ENCODE data around the gene SSUH2.
"Not testable (repeated sequence)": the region's sequence is repeated elsewhere in the genome, so short reads cannot be mapped to it uniquely, and the experiment has no call there.

Gene SSUH2

DNA sequence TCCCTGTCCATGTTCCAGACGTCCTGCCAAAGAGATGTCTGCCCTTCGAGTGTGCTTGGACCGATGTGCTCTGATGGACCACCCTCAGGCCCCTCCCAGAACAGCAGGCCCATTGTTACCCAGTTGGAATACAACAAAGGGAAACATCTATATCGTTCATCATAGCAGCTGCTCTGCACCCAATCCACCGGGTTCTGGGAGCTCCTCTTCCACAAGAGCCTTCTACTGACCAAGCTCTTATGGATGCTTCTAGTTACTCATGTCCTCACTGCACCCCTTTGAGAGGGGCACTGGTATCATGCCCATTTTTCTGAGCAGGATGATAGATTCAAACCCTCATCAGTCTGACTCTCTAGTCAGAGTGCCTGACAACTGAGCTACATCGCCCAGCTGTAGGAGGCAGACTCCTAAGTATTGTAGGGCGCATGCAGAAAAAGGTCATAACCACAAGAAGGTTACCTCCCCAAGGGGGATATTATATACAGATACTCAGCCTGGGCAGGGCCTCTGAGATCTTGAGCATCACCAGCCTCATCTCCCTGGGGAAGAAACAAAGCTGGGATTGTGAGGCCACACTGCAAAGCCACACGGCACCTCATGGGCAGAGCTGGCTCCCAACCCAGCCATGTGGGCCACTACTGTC, at the start of gene SSUH2:
SSUH2 (minus strand) TSS at position 51 of the 643 bp plus-strand sequence; CDS start at position 11, 40 bp downstream.
- no peak for DNase-seq

DNA sequence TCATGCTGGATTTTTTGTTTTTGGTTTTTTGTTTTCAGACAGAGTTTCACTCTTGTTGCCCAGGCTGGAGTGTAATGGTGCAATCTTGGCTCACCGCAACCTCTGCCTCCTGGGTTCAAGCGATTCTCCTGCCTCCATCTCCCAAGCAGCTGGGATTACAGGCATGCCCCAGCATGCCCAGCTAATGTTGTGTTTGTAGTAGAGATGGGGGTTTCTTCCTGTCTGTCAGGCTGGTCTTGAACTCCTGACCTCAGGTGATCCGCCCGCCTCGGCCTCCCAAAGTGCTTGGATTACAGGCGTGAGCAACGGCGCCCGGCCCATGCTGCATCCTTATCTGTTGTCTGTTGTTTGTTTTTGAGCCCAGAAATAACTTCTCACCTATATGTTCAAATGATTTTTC, 46.7 kb upstream of the SSUH2 start:
- DNase-seq, result not testable (repeated sequence)

- DNase-seq, result not testable (repeated sequence)
These were observed 40.4 kb upstream of the SSUH2 start for GRCh38 chr3:8684992-8685391.

GRCh38 chr3:8682850-8683574, 38.4 kb upstream of the SSUH2 start:
- DNase-seq, result not testable (repeated sequence)

DNA sequence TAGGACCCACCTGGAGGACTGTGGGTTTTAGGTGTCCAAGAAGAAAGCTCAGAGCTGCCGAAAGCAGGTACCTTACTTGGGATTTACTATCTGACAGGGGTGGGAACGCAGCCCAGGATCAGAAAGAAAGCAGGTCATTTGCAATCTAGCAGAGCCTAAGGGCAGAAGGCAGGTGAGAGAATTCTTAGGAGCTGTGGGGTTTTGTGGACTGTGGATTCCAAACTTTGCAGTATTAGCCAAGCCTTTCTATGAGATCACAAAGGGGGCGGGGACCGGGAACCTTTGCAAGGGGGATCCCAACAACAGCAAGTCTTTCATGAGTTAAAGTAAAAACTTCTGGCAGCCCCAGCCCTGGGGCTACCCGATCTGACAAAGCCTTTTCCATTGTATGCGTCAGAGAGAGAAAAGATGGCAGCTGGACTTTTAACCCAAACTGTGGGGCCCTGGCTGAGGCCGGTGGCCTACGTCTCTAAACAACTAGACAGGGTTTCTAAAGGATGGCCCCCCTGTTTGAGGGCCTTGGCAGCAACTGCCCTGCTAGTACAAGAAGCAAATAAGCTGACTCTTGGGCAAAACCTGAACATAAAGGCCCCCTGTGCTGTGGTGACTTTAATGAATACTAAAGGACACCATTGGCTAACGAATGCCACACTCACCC, 37.4 kb upstream of the SSUH2 start:
- DNase-seq, result not testable (repeated sequence)

GRCh38 chr3:8681349-8681748, 36.8 kb upstream of the SSUH2 start:
- DNase-seq, result no peak

DNA sequence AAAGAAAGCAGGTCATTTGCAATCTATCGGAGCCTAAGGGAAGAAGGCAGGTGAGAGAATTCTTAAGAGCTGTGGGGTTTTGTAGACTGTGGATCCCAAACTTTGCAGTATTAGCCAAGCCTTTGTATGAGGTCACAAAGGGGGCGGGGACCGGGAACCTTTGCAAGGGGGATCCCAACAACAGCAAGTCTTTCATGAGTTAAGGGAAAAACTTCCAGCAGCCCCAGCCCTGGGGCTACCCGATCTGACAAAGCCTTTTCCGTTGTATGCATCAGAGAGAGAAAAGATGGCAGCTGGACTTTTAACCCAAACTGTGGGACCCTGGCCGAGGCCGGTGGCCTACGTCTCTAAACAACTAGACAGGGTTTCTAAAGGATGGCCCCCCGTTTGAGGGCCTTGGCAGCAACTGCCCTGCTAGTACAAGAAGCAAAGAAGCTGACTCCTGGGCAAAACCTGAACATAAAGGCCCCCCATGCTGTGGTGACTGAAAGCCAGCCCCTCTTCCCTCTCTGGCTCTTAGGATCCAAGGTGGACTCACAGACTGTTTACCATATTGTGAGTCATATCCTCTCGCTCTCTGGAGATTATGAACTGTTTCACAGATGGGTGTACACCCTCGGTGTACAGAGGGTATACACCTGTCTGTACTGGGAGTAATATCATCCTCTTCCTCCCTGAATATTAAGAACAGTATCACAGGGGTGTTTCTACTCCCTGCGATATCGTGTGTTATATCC, 35.4 kb upstream of the SSUH2 start:
- DNase-seq, result not testable (repeated sequence)

- DNase-seq, result no peak
These were observed 34.2 kb upstream of the SSUH2 start for GRCh38 chr3:8678751-8679150.

- not testable (repeated sequence) for DNase-seq
These were observed 32.7 kb upstream of the SSUH2 start for GRCh38 chr3:8677258-8677657.

GRCh38 chr3:8675591-8675990, 31.0 kb upstream of the SSUH2 start:
- DNase-seq, result not testable (repeated sequence)

- DNase-seq, result no peak
These were observed 28.6 kb upstream of the SSUH2 start for GRCh38 chr3:8673083-8673737.

DNA sequence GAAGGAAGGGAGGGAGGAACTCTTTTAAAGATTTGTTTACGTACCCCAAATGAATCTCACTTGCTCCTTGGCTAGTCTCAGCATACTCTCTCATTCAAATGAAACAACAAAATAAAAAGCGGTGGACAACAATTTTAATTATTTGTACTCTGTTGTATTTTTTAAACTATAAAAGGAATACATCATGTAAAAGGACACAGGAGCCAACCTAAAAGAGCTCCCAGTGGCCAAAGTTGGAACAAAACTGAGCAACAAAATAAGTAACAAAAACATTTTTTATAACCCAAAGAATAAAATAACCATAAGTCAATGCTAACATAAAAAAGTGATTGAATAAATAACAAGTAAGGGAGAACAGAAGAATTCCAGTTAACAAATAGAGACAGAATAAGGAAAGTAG, 24.4 kb upstream of the SSUH2 start:
- no peak for DNase-seq

DNA sequence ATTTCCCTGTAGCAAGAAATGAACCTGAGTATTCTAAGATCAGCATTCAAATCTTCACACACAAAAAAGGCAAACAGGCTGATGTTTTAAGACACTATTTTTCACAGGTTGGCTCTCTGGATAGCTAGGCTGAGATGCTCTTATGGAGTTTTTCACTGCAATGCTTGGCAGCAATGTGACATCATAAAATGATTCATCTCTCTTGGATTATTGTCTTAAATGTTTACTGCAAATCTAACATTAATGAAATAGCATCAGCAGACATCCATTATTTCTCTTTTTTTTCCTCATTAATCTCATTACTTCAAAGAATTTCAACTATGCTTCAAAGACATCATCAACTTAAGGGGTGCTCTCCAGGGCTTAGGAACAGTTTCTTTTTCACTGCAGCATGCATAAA, 23.6 kb upstream of the SSUH2 start:
- DNase-seq, result no peak

DNA sequence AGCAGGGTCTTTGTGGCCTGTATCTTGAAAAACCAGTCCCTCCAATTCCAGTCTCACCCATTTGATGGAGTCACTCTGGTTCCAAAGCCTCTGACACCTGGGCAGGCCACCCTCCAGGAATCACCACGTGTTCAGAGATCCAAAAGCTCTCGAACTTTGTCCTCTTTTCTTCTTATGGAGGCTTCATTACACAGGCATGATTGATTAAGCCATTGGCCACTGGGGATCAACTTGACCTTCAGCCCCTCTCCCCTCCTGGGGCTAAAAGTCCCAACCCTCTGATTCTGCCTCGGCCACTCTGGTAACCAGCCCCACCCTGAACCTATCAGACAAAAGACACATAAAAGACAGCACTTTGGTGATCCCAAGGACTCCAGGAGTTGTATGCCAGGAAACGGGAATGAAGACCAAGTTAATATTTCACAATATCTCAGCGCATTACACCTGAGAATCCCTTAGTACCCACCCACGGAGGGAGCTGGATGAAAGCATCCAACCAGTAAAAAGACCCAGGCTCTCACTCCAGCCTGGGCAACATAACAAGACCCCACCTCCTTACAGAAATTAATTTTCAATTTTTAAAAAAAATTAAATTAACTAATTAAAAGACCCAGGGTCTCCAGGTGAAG, 23.0 kb upstream of the SSUH2 start:
- no peak for DNase-seq

DNA sequence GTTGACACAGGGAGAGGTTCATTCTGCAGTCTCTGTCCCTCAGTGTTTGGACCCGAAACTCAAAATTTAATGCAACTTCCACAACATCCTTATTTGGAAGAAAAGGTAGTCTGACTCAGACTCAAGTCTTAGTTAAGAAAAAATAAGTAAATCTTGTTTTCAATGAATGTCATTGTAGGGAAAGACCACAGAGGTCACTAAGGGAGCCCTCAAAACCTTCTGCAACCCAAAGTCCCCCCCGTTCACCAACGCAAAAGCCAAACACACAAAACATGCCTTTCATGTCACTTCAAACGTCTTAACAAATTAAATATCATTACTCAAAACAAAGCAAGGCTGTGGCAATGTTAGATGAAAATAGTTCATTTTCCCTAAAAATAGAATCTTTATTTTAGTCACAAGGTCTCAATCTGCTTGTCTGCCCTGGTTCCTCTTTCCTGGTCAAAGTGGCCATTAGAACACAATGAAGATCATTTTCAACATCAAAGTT, 20.9 kb upstream of the SSUH2 start:
- DNase-seq, result no peak

DNA sequence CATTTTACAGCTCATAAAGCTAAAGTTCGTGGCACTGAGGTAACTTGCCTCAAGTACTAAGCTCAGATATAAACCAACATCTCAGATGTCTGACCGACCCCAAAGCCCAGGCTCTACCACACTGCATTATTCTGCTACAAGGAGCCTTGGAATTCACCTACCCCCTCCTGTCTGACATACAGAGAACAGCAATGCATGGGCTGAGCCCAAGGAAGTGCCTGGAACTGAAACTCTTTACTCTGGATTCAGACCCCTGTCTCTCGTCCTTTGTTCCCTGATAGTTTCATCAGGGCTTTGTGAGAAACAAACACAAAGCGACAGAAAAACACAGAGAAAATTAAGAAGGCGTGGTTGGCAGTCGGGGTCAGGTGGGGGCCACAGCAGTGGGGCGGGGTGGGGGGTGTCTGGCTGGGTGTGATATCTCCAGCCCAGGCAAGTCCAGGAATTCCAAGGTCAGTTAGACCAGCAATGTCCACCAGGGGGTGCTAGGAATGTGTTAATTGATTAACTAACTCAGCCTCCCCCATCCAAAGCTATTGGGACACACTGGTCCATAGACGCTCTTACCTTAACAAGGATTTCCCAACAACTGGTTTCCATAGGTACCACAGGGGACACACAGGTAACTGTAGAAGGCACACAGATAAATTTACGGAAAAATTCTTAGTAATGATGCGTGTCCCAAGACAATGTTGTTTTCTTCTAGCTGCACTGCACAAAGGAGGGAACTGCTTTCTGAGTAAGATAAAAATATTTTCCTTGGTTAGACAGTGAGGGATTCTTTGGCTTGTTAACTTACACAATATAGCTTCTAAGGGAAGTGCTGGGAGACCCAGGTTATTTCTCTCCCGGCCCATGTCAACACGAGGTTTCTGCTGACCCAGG, 18.8 kb upstream of the SSUH2 start:
- no peak for DNase-seq

GRCh38 chr3:8662594-8662993, 18.0 kb upstream of the SSUH2 start:
- DNase-seq, result no peak

DNA sequence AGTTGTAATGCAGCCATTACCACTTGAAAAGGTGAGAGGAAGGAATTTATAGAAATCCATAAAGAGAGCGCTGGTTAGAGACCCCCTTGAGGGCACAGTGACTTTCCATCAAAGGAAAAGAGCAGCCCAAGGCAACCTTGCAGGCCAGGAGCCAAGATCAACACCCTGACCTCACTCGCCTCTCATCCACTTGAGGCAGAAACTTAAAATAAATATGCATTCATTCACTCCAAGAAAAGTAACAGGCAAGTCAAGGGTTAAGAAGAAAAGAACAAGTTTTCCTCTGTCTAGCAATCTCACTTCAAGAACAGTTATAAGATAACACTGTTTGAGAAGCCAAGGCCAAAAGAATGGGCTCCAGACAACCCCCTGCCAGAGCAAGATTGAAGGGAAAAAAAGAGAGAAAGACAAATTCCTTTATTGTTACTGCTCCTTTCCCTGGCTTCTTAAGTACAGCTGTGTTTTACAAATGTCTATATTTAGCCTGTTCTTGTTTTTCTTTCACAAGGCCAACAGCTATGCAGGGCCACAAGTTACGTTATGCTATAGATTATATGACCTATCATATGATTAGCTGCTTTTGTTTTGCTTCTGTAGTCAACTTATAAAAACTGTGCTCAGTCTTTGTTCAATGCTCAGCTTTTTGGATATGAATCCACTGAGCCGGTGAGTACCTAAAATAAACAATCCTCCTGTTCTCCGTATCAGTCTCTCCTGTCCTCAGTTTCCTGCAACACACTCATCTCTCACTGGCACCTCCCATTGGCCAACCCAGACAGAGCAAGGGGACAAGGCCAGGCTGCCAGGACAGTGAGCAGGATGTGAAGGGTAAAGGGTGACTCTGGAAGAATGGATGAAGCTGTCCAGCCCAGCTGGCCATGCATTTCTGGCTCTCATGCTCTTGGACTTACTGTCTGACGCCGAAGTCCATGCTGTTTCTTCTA, 15.8 kb upstream of the SSUH2 start:
- DNase-seq, result no peak

DNA sequence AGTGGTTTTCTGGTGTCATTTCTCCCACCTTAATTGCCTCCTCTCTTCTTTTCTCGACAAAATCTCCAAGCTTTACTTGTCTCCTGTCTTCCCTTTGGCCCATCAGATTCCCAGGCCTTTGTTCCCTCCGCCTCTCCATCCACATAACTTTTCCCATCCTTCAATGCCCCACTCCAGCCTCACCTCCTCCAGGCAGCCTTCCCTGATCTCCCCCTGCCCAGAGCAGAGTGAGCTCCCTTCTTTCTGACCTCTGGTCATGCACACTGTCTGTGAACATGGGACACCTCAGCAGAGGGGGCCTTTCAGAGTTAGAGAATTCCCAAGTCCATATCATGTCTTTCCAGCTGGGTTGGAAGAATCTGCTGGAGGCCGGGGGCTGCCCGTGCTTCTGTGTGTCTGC, 14.6 kb upstream of the SSUH2 start:
- no peak for DNase-seq
